Measurements from ENCODE around the gene SPAAR. TPM values are rescaled to one million over a fixed set of nuclear protein-coding genes. Genes with fewer than 3 reads are reported as not detected.

Gene SPAAR
- total RNA-seq, 1 experiment from 2014 or later: not detected

DNA sequence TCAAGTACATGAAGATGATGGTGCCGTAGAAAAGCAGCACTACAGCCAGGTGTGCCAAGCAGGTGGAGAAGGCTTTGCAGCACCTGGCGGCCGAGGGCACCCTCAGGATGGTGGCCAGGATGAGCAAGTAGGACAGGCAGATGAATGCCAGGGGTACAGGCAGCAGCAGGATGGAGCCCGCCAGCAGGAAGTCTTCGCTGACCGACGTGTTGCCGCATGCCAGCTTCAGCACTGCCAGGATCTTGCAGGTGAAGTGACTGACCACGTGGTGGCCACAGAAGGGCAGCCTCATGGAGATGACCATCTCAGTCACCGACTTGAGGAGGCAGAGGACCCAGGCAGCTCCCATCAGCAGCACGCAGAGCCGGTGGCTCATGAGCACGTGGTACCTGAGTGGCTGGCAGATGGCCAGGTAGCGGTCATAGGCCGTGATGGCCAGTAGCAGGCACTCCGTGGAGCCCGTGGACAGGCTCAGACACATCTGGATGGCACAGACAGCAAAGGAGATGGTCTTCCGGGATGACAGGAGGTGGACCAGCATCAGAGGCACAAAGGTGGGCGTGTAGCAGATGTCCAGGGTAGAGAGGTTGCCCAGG is 39.6 kb upstream of the SPAAR start:
- no peaks in the 10 kb centered on the region for H3K9me2 ChIP-seq (ENCODE audit: insufficient read depth)
- no peaks in the 10 kb centered on the region for H3K27me3 ChIP-seq (ENCODE audit: insufficient read depth, low read length)
- H2AFZ ChIP-seq (ENCODE audit: low read depth, low read length, poor library complexity, severe bottlenecking): no peak overlapping the region
- no peaks in the 10 kb centered on the region for H3K36me3 ChIP-seq (ENCODE audit: control insufficient read depth in 1 of 2, insufficient read depth in 2 of 2, low read length in 2 of 2)
- H3K4me1 ChIP-seq (ENCODE audit: control insufficient read depth in 1 of 2, insufficient read depth in 2 of 2, low read length in 2 of 2): peaks cover 3 to 6% of the 10 kb centered on the region in 2 experiments; a peak in 2 of 4 replicates
- ChIA-PET POLR2A (no interaction called here), RAD21 (ENCODE audit: low non-redundant PET in 1 of 2, low total read pairs in 2 of 2, uncharacterized antibody in 2 of 2, unreplicated experiment in 2 of 2) (no interaction called here), CTCF (interaction anchor here (1.8 kb wide), 1 partner anchor 13 kb away, joined by 9 read pairs; no protein-coding TSS in a partner anchor)
- no peak overlapping the region for H3K4me3 ChIP-seq (replicated peaks in 1 of 2; ENCODE audit: low read depth in 1 of 2, low read length in 2 of 2)
- BruUV-seq (replicated peaks): no TSS peak
- ATAC-seq (no peak), DNase-seq (ENCODE audit: low read depth, low spot score) (no peak)
- no peak overlapping the region for H3K9ac ChIP-seq (ENCODE audit: low read length)
- H3K9me3 ChIP-seq (ENCODE audit: control insufficient read depth in 1 of 2, insufficient read depth in 1 of 2, low read depth in 1 of 2, low read length in 2 of 2): no peaks in the 10 kb centered on the region
- H4K20me1 ChIP-seq (ENCODE audit: insufficient read depth): no peaks in the 10 kb centered on the region
- no peaks in the 10 kb centered on the region for H3K79me2 ChIP-seq (ENCODE audit: insufficient read depth, low read length)
- intact Hi-C loops (cut with micrococcal nuclease): no loop called here
- TF ChIP-seq FOSL1 (IDR thresholded peaks at IDR 0.05; ENCODE audit: low read depth): no peak
- TF ChIP-seq SP1 (IDR thresholded peaks at IDR 0.05; ENCODE audit: low read depth): no peak
- TF ChIP-seq ELF1 (IDR thresholded peaks at IDR 0.05; ENCODE audit: borderline replicate concordance, low read depth): no peak
- no peak for TF ChIP-seq EGR1 (IDR thresholded peaks at IDR 0.05; ENCODE audit: low read depth)
- no peak for TF ChIP-seq ZFX (IDR thresholded peaks at IDR 0.05)
- no peak for TF ChIP-seq CBX3 (IDR thresholded peaks at IDR 0.05; ENCODE audit: low read depth)
- TF ChIP-seq, protein P1, sequence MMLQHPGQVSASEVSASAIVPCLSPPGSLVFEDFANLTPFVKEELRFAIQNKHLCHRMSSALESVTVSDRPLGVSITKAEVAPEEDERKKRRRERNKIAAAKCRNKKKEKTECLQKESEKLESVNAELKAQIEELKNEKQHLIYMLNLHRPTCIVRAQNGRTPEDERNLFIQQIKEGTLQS (IDR thresholded peaks at IDR 0.05): no peak
- TF ChIP-seq EZH2phosphoT487 (IDR thresholded peaks at IDR 0.05; ENCODE audit: borderline replicate concordance): no peak
- no peak for TF ChIP-seq ZNF274 (IDR thresholded peaks at IDR 0.05; ENCODE audit: low read depth, low read length)
- TF ChIP-seq POLR2AphosphoS5 (IDR thresholded peaks at IDR 0.05; ENCODE audit: low read depth, low read length): no peak
- TF ChIP-seq, protein P2, sequence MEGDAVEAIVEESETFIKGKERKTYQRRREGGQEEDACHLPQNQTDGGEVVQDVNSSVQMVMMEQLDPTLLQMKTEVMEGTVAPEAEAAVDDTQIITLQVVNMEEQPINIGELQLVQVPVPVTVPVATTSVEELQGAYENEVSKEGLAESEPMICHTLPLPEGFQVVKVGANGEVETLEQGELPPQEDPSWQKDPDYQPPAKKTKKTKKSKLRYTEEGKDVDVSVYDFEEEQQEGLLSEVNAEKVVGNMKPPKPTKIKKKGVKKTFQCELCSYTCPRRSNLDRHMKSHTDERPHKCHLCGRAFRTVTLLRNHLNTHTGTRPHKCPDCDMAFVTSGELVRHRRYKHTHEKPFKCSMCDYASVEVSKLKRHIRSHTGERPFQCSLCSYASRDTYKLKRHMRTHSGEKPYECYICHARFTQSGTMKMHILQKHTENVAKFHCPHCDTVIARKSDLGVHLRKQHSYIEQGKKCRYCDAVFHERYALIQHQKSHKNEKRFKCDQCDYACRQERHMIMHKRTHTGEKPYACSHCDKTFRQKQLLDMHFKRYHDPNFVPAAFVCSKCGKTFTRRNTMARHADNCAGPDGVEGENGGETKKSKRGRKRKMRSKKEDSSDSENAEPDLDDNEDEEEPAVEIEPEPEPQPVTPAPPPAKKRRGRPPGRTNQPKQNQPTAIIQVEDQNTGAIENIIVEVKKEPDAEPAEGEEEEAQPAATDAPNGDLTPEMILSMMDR (IDR thresholded peaks at IDR 0.05 in 2 of 3, conservative IDR thresholded peaks at IDR 0.05 in 1 of 3; ENCODE audit: borderline replicate concordance in 1 of 3, insufficient read depth in 1 of 3, low read depth in 2 of 3, low read length in 2 of 3): no peak
- TF ChIP-seq TCF7L2 (IDR thresholded peaks at IDR 0.05; ENCODE audit: borderline replicate concordance, extremely low read depth, insufficient read depth, insufficient read length): no peak
- TF ChIP-seq POLR2A (IDR thresholded peaks at IDR 0.05; ENCODE audit: borderline replicate concordance, extremely low read depth, insufficient read depth, insufficient read length): no peak
- no peak for TF ChIP-seq SIN3A (IDR thresholded peaks at IDR 0.05; ENCODE audit: low read depth)
- TF ChIP-seq, protein P3, sequence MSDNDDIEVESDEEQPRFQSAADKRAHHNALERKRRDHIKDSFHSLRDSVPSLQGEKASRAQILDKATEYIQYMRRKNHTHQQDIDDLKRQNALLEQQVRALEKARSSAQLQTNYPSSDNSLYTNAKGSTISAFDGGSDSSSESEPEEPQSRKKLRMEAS (IDR thresholded peaks at IDR 0.05): no peak
- no peak overlapping the region for H3K27ac ChIP-seq (ENCODE audit: low read depth, low read length)
- no peak overlapping the region for H3K4me2 ChIP-seq (ENCODE audit: low read length)
